GM23338 (cell line): ENCODE results near the gene IPO7. TPM values are rescaled to one million over a fixed set of nuclear protein-coding genes. Genes with fewer than 3 reads are reported as not detected.

Experiments
- ATAC-seq: fragments of 200-7000 bp; cut with Tn5 transposase; 3 replicates; pipeline ENCODE4 v1.9.1; 2020
- DNase-seq: peaks from one replicate; pipeline ENCODE4 v3.0.0-alpha.2; 2015; ENCODE audit warnings: low spot score
- H2AFZ ChIP-seq: fragments of 200-600 bp; sonication (generic); 2 replicates; pipeline ENCODE4 v1.8.0; 2016; ENCODE audit warnings: antibody characterized with exemption, mild to moderate bottlenecking, moderate library complexity
- H3F3A ChIP-seq: fragments of 200-600 bp; sonication (generic); replicated peaks from 2 replicates; pipeline ENCODE4 v1.8.0; 2017; ENCODE audit warnings: antibody characterized with exemption, mixed run types, low read depth
- H3K27ac ChIP-seq: fragments of 200-600 bp; sonication (generic); 2 replicates; pipeline ENCODE4 v1.6.1; 2016; ENCODE audit warnings: low read depth
- H3K27me3 ChIP-seq: fragments of 200-600 bp; sonication (generic); 2 replicates; pipeline ENCODE4 v1.8.0; 2016; ENCODE audit warnings: mild to moderate bottlenecking, mixed run types, moderate library complexity; ENCODE audit not compliant: insufficient read depth
- H3K36me3 ChIP-seq: fragments of 200-600 bp; sonication (generic); 2 replicates; pipeline ENCODE4 v1.8.0; 2016; ENCODE audit warnings: mild to moderate bottlenecking; ENCODE audit not compliant: insufficient read depth
- H3K4me1 ChIP-seq: fragments of 200-600 bp; sonication (generic); 2 replicates; pipeline ENCODE4 v1.8.0; 2016; ENCODE audit warnings: mild to moderate bottlenecking, moderate library complexity; ENCODE audit not compliant: insufficient read depth
- H3K4me2 ChIP-seq: fragments of 200-600 bp; sonication (generic); 2 replicates; pipeline ENCODE4 v1.7.1; 2017; ENCODE audit warnings: mixed run types
- H3K4me3 ChIP-seq: fragments of 200-600 bp; sonication (generic); 2 replicates; pipeline ENCODE4 v1.6.1; 2016; ENCODE audit warnings: mixed run types
- H3K79me2 ChIP-seq: fragments of 200-600 bp; sonication (generic); replicated peaks from 2 replicates; pipeline ENCODE4 v1.8.0; 2017; ENCODE audit warnings: mild to moderate bottlenecking; ENCODE audit not compliant: insufficient read depth
- H3K9me2 ChIP-seq: fragments of 200-600 bp; sonication (generic); 2 replicates; pipeline ENCODE4 v1.8.0; 2017; ENCODE audit not compliant: insufficient read depth
- H4K20me1 ChIP-seq: fragments of 200-600 bp; sonication (generic); replicated peaks from 2 replicates; pipeline ENCODE4 v1.8.0; 2017; ENCODE audit warnings: mild to moderate bottlenecking; ENCODE audit not compliant: insufficient read depth
- H3K27ac Mint-ChIP-seq: 2 replicates; pipeline ENCODE4 v1.8.0; 2020; ENCODE audit warnings: inconsistent platforms, mild to moderate bottlenecking, moderate library complexity, mixed read lengths
- H3K27me3 Mint-ChIP-seq: 3 replicates; pipeline ENCODE4 v1.8.0; 2022; ENCODE audit warnings: low read depth, mild to moderate bottlenecking, moderate library complexity, mixed read lengths, inconsistent platforms; ENCODE audit not compliant: insufficient read depth, poor library complexity
- H3K36me3 Mint-ChIP-seq: 3 replicates; pipeline ENCODE4 v1.8.0; 2021; ENCODE audit warnings: low read depth, mild to moderate bottlenecking, inconsistent platforms, moderate library complexity, mixed read lengths
- H3K4me1 Mint-ChIP-seq: 3 replicates; pipeline ENCODE4 v1.8.0; 2020; ENCODE audit warnings: mild to moderate bottlenecking, inconsistent platforms, mixed read lengths
- H3K4me3 Mint-ChIP-seq: 3 replicates; pipeline ENCODE4 v1.8.0; 2021; ENCODE audit warnings: moderate library complexity, mild to moderate bottlenecking, inconsistent platforms, mixed read lengths
- H3K9me3 Mint-ChIP-seq: 3 replicates; pipeline ENCODE4 v1.8.0; 2020; ENCODE audit warnings: moderate library complexity, mild to moderate bottlenecking, inconsistent platforms, mixed read lengths
- CREB1 ChIP-seq: fragments of 250-450 bp; sonication (Bioruptor Pico); IDR thresholded peaks from 2 replicates; pipeline ENCODE4 v1.5.0; 2020; ENCODE audit warnings: low read depth, mild to moderate bottlenecking, moderate library complexity
- CTCF ChIP-seq, 2 experiments: fragments of 200-600 bp in 1 of 2; sonication (generic) in 1 of 2; conservative IDR thresholded peaks; 2 replicates each; pipeline versions ENCODE4 v1.5.1 to v1.6.1; 2016 to 2017; ENCODE audit warnings: antibody characterized with exemption in 2 of 2, low read depth in 2 of 2, mild to moderate bottlenecking in 2 of 2, moderate library complexity in 1 of 2
- ETS1 ChIP-seq: IDR thresholded peaks from 2 replicates; pipeline ENCODE4 v1.6.1; 2016; ENCODE audit warnings: antibody characterized with exemption
- EZH2 ChIP-seq: fragments of 200-600 bp; sonication (generic); IDR thresholded peaks from one replicate; pipeline ENCODE4 v1.8.0; 2017; ENCODE audit warnings: antibody characterized with exemption, mild to moderate bottlenecking, low read depth; ENCODE audit not compliant: unreplicated experiment
- EZH2phosphoT487 ChIP-seq: fragments of 200-600 bp; sonication (generic); IDR thresholded peaks from one replicate; pipeline ENCODE4 v1.8.1; 2018; ENCODE audit warnings: antibody characterized with exemption; ENCODE audit not compliant: unreplicated experiment
- JUNB ChIP-seq: IDR thresholded peaks from one replicate; pipeline ENCODE4 v1.6.1; 2016; ENCODE audit warnings: antibody characterized with exemption; ENCODE audit not compliant: unreplicated experiment
- NANOG ChIP-seq: IDR thresholded peaks from 2 replicates; pipeline ENCODE4 v1.6.1; 2016; ENCODE audit warnings: antibody characterized with exemption, borderline replicate concordance
- POLR2AphosphoS5 ChIP-seq: IDR thresholded peaks from 2 replicates; pipeline ENCODE4 v1.6.1; 2016; ENCODE audit warnings: antibody characterized with exemption, low read depth
- REST ChIP-seq: IDR thresholded peaks from one replicate; pipeline ENCODE4 v1.6.1; 2018; ENCODE audit warnings: antibody characterized with exemption; ENCODE audit not compliant: unreplicated experiment
- STAT1 ChIP-seq: IDR thresholded peaks from one replicate; pipeline ENCODE4 v1.6.1; 2016; ENCODE audit warnings: antibody characterized with exemption; ENCODE audit not compliant: unreplicated experiment
- ZNF114 ChIP-seq: fragments of 250-450 bp; sonication (Bioruptor Pico); IDR thresholded peaks from 2 replicates; pipeline ENCODE4 v1.5.0; 2020; ENCODE audit warnings: mild to moderate bottlenecking, moderate library complexity
- ZNF331 ChIP-seq: fragments of 250-450 bp; sonication (Bioruptor Pico); IDR thresholded peaks from 2 replicates; pipeline ENCODE4 v1.5.0; 2020; ENCODE audit warnings: low read depth, mild to moderate bottlenecking, moderate library complexity
- ZNF462 ChIP-seq: fragments of 250-450 bp; sonication (Bioruptor Pico); IDR thresholded peaks from 2 replicates; pipeline ENCODE4 v1.5.0; 2020; ENCODE audit warnings: mild to moderate bottlenecking, moderate library complexity
- polyA plus RNA-seq: library from polyadenylated mRNA; unstranded; fragments of >200 nt; fragmentation: Nextera tagmentation; extraction: Ambion mirVana; gene quantifications from 2 replicates; pipeline ENCODE4 v1.2.1, GENCODE V29; 2016
- total RNA-seq: library from RNA; depleted of rRNA; stranded (reverse); fragments of >200 nt; shearing (Covaris generic); gene quantifications from 2 replicates; pipeline ENCODE4 v1.2.3, GENCODE V29; 2014

Gene IPO7
- total and polyA plus RNA-seq, 2 experiments from 2014 or later, result 56.1 to 271 TPM

GRCh38 chr11:9396310-9396709 lies 11.9 kb downstream of the IPO7 start:
- no peak for ATAC-seq
- Histone ChIP-seq H3K4me1 (peaks cover 38% of the 10 kb centered on the region; the same call in 1 of the 2 replicates), H3K4me3 (no peak overlapping the region), H3K9me2 (no peaks in the 10 kb centered on the region), H3K4me2 (peak overlapping the region; percentile 42; the same call in 1 of the 2 replicates), H2AFZ (no peak overlapping the region), H3K27me3 (no peaks in the 10 kb centered on the region), H3F3A (peaks cover 8% of the 10 kb centered on the region; the same call in 1 of the 2 replicates), H4K20me1 (peaks cover 86% of the 10 kb centered on the region), H3K27ac (peak overlapping the region; percentile 18; the same call in 1 of the 2 replicates), H3K79me2 (peaks cover 100% of the 10 kb centered on the region), H3K36me3 (peaks cover 5% of the 10 kb centered on the region; the same call in 1 of the 2 replicates)
- no peak for DNase-seq
- TF ChIP-seq ZNF331 (CRISPR knock-in tag) (no peak), ETS1 (no peak), POLR2AphosphoS5 (no peak), ZNF462 (CRISPR knock-in tag) (no peak), CTCF (conservative IDR thresholded peaks at IDR 0.05; ENCODE audit: low read depth in 2 of 2) (no peak), ZNF114 (CRISPR knock-in tag) (no peak), NANOG (no peak), EZH2phosphoT487 (no peak), REST (no peak), JUNB (no peak), STAT1 (no peak), EZH2 (no peak), CREB1 (CRISPR knock-in tag) (no peak)
- no peaks in the 10 kb centered on the region for H3K27me3 Mint-ChIP-seq
- peaks cover 35% of the 10 kb centered on the region for H3K36me3 Mint-ChIP-seq
- H3K27ac Mint-ChIP-seq, result no peak overlapping the region
- peaks cover 24% of the 10 kb centered on the region for H3K4me1 Mint-ChIP-seq
- H3K4me3 Mint-ChIP-seq, result no peak overlapping the region
- no peaks in the 10 kb centered on the region for H3K9me3 Mint-ChIP-seq
